Stomach (tissue), 4 donors: ENCODE results near the gene ZNF19.
A peak's percentile ranks its signal among the peaks of the same experiment; 100 is the strongest.

ENCODE experiments used
- CTCF ChIP-seq, 7 experiments: fragments of 450-650 bp in 4 of 7; fragments of 200-600 bp in 3 of 7; sonication (generic) in 3 of 7; IDR thresholded peaks; one replicate each; pipeline ENCODE4 v1.5.1; 2016 to 2019; ENCODE audit warnings: antibody characterized with exemption in 7 of 7, control low read depth in 2 of 7, mild to moderate bottlenecking in 1 of 7
- POLR2A ChIP-seq, 4 donors: fragments of 450-650 bp; IDR thresholded peaks; one replicate each; pipeline ENCODE4 v1.6.1; 2016; ENCODE audit warnings: antibody characterized with exemption in 4 of 4, control low read depth in 2 of 4, mild to moderate bottlenecking in 1 of 4, moderate library complexity in 1 of 4
- POLR2AphosphoS5 ChIP-seq, 3 donors: sonication (generic); formaldehyde crosslinking; IDR thresholded peaks; one replicate each; pipeline ENCODE4 v1.6.1; 2016; ENCODE audit warnings: antibody characterized with exemption in 3 of 3

- peak in 1 of 7 experiments; percentile 11 for TF ChIP-seq CTCF (IDR thresholded peaks at IDR 0.05)
- peak in 2 of 4 donors; percentile 42 to 43 for TF ChIP-seq POLR2A (IDR thresholded peaks at IDR 0.05)
- peak; percentile 86 to 98 (median 95) for TF ChIP-seq POLR2AphosphoS5 (IDR thresholded peaks at IDR 0.05)
These were observed 27.2 kb downstream of the ZNF19 start, which contains the start of gene ZNF23 for GRCh38 chr16:71461686-71462648.
